OCI-LY7 (cell line): ENCODE data around the gene SERP2.

ENCODE experiments used
- CTCF ChIP-seq: fragments of 200-600 bp; sonication (generic); conservative IDR thresholded peaks from 2 replicates; pipeline ENCODE4 v1.5.1; 2014; ENCODE audit warnings: mild to moderate bottlenecking, antibody characterized with exemption, low read length, moderate library complexity, mixed read lengths
- EZH2phosphoT487 ChIP-seq: fragments of 200-600 bp; sonication (generic); IDR thresholded peaks from 2 replicates; pipeline ENCODE4 v1.6.1; 2018; ENCODE audit warnings: low read depth, borderline replicate concordance, mild to moderate bottlenecking, mixed run types, antibody characterized with exemption, low read length, moderate library complexity, mixed read lengths

DNA sequence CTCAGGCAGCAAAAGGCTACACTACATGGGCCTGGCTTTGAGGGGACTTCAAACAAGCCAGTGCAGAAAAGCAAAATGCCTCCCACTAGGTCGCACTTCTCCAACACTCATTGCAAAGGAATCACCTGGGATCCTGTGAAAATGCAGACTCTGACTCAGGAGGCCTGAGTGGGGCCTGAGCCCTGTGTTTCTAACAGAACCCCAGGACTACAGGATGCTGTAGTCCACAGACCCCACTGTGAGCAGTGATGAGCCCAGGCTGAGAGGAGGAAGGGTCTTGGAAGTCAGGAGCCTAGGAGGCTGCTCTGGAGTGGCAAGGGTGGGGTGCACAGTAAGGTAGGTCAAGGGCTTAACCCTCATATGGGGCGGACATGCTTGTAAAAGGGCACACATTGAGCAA, 46.7 kb upstream of the SERP2 start:
- TF ChIP-seq CTCF (no peak), EZH2phosphoT487 (no peak)
